Left colon (tissue), 2 donors: ENCODE measurements around the gene ELP5. TPM values are rescaled to one million over a fixed set of nuclear protein-coding genes. Genes with fewer than 3 reads are reported as not detected.
A peak's percentile ranks its signal among the peaks of the same experiment; 100 is the strongest.

Experiments
- ATAC-seq: fragments of 200-7000 bp; cut with Tn5 transposase; one replicate; pipeline ENCODE4 v1.9.1; 2020; ENCODE audit warnings: mild to moderate bottlenecking, moderate library complexity
- DNase-seq, 2 donors: peaks; one replicate each; pipeline ENCODE4 v3.0.0-alpha.2; 2020
- intact Hi-C, 2 donors: fragments of 100-400 bp; cut with DNase I in 1 of 2; cut with micrococcal nuclease in 1 of 2; formaldehyde crosslinking; loops; one replicate each; pipeline versions ENCODE4 v1.11.2 to v1.14.0; 2022; cut with DNase I, micrococcal nuclease
- total RNA-seq, 2 donors: library from RNA; stranded (reverse); fragmentation: NEBNext Ultra II Directional; extraction: Animal tissue kit (Norgen Biotek cat#: 25700); gene quantifications; one replicate each; pipeline ENCODE4 v1.2.1, GENCODE V29; 2021
- donor health status: DM: no; HTN: no; CAD: no.
- donor health status: DM: yes; HTN: yes; CAD: no.

Gene ELP5
- total RNA-seq, 2 donors from 2014 or later = 42.4 to 55.4 TPM

DNA sequence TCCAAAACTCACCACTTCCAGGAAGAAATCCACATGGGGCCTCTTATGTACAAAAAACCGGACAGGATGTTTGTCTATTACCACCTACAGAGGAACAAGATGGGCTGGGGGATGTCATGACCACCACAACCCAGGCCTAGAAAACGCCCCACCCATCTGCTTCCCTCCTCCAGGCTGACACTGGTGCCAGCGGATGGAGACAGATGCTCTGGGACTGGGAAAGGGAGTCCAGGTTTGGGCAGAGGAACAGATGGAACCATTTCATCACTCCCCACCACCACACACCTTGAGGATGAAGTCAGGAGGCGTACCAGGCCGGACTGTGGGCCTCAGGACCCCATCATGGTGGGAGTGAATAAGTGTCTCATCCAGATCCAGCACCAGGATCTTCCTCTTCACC lies 5.2 kb upstream of the ELP5 start:
- ATAC-seq (no peak), DNase-seq (no peak)
- intact Hi-C loops = no loop called here

GRCh38 chr17:7248796-7249195 lies 3.2 kb upstream of the ELP5 start:
- intact Hi-C loops = no loop called here
- DNase-seq = no peak
- no peak for ATAC-seq

DNA sequence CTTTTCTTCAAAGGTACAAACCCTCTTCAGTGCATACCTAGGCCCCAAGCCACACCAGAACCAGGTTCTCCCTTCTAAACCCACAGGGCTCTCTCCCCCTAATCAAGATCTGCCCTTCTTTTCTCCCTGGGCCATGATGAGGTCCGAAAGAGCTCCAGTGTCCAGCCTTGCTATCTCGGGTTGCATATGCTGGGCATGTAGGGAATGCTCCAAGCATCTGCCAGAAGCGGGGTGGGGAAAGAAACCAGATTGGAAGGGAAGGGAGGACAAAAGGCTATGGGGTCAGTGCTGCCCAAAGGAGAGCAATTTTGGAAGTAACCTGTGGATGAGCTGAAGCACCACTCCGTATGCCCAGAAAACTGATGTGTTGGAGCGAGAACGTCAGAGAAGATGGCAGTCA lies 2.8 kb upstream of the ELP5 start:
- ATAC-seq (no peak), DNase-seq (no peak)
- intact Hi-C loops = no loop called here

- intact Hi-C loops = no loop called here
- DNase-seq = no peak
- no peak for ATAC-seq
These were observed 2.2 kb upstream of the ELP5 start for GRCh38 chr17:7249830-7250229.

GRCh38 chr17:7250695-7251627 lies 1.1 kb upstream of the ELP5 start:
- intact Hi-C loops = no loop called here
- DNase-seq (peak in 1 of 2 donors; percentile 30), ATAC-seq (no peak)

DNA sequence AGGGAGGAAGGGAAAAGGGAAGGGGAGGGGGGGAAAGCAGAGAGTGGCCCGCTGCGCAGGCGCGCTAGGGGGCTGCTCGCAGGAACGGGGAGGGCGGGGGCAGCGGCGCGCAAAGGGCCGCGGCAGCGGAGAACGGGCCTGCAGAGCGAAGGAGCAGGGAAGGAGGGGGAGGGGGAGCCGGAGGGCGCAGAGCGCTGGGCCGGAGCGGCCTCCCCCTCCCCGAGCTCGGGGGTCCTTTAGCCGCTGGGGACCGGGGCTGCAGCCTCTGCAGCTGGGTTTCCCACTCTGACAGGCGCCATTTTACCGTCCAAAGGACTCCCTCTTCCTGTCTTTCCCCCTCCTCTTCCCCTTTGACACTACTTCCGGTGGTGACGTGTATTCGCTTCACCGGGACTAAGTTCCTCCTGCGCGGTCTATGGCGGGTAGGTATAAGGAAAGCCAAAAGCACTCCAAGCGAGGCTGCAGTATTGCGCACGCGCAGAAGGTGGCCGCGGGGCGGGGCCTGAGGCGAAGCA lies 297 bp upstream of the ELP5 start, which contains the start of gene CTDNEP1:
CTDNEP1 (minus strand) TSS at position 74 of the 515 bp plus-strand sequence. CDS start 438 bp downstream, outside the sequence.
- intact Hi-C loops = no loop called here
- DNase-seq = peak; percentile 97 to 99

GRCh38 chr17:7253082-7253481 lies 1.1 kb downstream of the ELP5 start:
- intact Hi-C loops = no loop called here
- DNase-seq (no peak), ATAC-seq (no peak)

More for the DNA sequence above, 297 bp upstream of the ELP5 start, which contains the start of gene CTDNEP1:
- peak; percentile 76 for ATAC-seq

GRCh38 chr17:7254511-7254910 lies 2.5 kb downstream of the ELP5 start:
- no peak for DNase-seq
- no peak for ATAC-seq
- intact Hi-C loops = no loop called here

GRCh38 chr17:7256766-7257456 lies 4.9 kb downstream of the ELP5 start:
- DNase-seq (peak in 1 of 2 donors; percentile 35), ATAC-seq (no peak)
- intact Hi-C loops = no loop called here

DNA sequence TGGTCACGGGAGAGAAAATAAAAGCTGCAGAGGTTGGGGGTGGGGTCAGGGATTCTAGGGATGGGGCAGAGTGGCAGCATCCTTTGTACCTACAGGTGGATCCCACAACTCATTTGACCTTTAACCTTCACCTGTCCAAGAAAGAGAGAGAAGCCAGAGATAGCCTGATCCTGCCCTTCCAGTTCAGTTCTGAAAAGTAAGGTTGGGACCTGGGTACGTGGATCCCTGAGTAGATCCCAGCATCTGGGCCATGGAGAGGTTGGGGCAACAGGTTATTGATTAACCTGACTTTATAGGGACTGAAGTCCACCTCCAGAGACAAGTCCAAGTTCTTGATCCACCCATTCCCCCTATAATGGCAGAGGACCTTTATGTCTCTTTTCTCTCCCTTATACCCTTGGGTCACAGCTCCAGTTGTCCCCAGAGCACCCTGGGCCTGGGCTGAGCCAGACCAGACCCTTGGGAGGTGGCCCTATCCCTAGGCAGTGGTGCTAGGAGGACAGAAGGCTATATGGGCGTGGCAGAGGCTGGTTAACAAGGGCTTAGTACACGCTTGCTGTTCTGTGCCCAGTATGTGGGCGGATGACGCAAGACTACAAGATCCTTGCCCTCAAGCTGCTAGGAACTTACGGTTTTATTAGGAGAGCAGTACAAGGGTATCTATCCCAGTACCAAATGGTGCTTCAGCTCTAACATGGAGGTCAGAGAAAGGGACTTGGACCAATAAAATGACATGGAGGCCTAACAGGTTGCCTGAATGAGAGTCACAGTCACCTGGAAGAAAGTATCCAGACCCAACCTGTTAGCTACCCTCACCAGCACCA lies 6.9 kb downstream of the ELP5 start:
- ATAC-seq = peak; percentile 37
- DNase-seq = peak; percentile 77 to 92
- intact Hi-C loops = no loop called here

DNA sequence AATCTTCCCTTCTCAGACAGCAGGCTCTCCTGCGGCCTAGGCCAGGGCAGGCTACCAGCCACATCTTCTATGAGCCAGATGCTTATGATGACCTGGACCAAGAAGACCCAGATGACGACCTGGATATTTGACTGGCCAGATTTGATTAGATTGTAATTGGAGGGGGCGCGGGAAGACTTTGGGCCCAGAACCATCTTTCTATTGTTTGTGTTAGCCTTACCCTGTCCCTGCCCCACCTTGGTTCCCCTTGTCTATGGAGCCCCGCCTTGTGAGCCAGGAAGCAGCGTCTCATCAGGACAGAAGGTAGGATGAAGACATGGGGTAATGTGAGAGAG lies 7.5 kb downstream of the ELP5 start:
- DNase-seq (no peak), ATAC-seq (no peak)
- intact Hi-C loops = no loop called here

DNA sequence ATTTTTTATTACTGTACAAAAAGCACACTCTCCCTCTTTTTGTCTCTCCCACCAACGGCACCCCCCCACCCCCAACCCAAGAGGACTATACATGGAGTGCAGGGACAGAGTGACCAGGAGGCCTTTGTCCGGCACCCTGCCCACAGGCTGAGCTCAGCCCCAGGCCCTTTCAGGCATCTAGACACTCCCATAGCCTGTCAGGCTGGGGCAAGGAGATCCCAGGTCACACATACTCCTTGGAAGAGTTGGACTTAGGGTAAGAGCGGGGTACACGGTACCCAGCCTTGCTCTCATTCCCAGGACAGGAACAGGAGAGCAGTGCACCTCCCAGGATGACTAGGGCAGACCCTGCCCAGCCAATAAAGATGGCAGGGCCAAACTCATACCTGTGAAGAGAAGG lies 8.1 kb downstream of the ELP5 start:
- no peak for ATAC-seq
- intact Hi-C loops = no loop called here
- DNase-seq = no peak

DNA sequence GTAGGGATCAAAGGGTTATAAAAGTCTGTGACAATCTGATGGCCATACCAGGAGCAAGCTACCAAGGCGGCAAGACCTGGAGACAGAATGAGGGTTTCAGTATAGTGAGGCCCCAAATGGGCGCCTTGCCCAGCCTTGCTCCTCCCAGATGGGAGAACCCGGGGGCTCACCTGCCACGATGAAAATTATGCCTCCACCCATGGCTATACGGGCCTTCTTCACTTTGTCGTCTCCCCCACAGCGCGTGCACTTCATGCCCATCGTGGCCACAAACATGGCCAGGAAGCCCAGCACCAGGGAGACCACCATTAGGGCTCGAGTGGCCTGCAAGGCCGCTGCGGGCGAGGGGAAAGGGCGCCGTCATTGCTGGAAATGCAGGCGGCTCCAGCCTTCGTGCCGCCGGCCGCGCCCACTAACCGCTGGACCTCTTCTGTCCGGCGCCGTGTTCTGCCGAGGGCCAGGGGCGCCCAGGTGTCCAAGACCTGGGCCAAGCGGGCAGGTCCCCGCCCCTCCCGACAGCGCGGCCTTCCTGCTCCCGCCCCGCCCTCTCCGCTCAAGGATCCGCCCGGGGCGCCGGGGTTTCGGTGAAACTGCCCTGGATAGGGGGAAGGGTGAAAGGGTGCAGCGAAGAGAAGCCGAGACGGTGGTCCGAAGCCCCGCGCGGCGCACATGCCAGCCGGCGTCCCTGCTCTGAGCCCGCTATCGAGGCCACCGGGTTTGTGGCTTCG lies 8.8 kb downstream of the ELP5 start:
- peak; percentile 25 for ATAC-seq
- DNase-seq = peak; percentile 78 to 84
- intact Hi-C loops = no loop called here

GRCh38 chr17:7261379-7262191 lies 9.6 kb downstream of the ELP5 start:
- DNase-seq (peak in 1 of 2 donors; percentile 35), ATAC-seq (no peak)
- intact Hi-C loops = no loop called here

DNA sequence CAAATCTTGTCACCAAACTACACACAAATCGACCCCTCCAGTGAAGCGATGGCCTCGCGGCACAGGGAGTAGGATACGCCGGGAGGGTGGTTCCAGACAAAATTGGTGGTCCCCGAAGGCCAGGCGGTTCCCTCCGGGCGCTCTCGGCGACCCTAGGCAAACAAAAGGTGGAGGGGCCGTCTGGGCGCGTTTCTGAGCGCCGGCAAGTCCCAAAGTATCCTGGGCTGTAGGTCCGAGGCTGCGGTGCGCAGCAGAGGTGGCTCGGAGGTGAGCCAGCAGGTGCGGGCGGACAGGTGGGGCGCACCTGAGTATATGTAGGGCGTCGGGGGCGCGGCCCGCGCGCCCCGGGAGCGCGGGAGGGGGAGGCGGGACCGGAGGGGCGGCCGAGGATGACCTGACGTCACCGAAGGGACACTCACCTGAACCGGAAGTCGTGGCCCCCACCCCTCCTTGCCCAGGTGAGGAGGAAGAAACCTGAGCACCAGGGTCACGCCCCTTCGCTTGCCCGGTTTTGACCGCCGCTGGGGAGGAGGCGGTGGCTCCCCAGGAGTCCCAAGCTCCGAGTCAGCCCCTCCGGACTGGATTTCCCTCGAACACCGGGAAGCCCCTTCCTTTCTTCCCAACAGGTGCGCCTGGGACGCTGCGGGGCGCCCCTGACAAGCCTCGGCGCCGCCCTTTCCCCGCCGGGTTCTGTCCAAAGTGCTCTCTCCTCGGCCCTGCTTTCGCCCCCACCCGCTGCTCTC lies 10.3 kb downstream of the ELP5 start, which contains the start of gene CLDN7:
CLDN7 (minus strand) TSS at position 287 of the 743 bp plus-strand sequence. CDS start 435 bp downstream, outside the sequence.
- intact Hi-C loops = no loop called here
- peak; percentile 92 to 96 for DNase-seq
- ATAC-seq = peak; percentile 56

- DNase-seq (peak; percentile 96 to 97), ATAC-seq (peak; percentile 56)
- intact Hi-C loops = no loop called here
These were observed 11.2 kb downstream of the ELP5 start for GRCh38 chr17:7262935-7263800.
